Spinal cord (tissue), 10 donors: ENCODE results near the gene DCDC2B. TPM values are rescaled to one million over a fixed set of nuclear protein-coding genes. Genes with fewer than 3 reads are reported as not detected.

Experiments
- DNase-seq, 6 donors: peaks; one replicate each; pipeline versions ENCODE4 v3.0.0 to v3.0.0-alpha.2; 2013 to 2015; ENCODE audit warnings: low spot score in 6 of 6, low read depth in 4 of 6
- H3K27ac ChIP-seq: one replicate; pipeline ENCODE4 v1.5.1; 2013; ENCODE audit warnings: low read depth, low read length, control low read depth
- H3K27me3 ChIP-seq: one replicate; pipeline ENCODE4 v1.6.1; 2013; ENCODE audit warnings: low read length; ENCODE audit not compliant: control insufficient read depth, insufficient read depth
- H3K36me3 ChIP-seq: one replicate; pipeline ENCODE4 v1.6.1; 2013; ENCODE audit warnings: low read length; ENCODE audit not compliant: control insufficient read depth, insufficient read depth
- H3K4me1 ChIP-seq: one replicate; pipeline ENCODE4 v1.6.1; 2013; ENCODE audit warnings: low read length; ENCODE audit not compliant: control insufficient read depth, insufficient read depth
- H3K4me3 ChIP-seq: one replicate; pipeline ENCODE4 v1.5.1; 2013; ENCODE audit warnings: low read depth, low read length, control low read depth
- H3K9me3 ChIP-seq: one replicate; pipeline ENCODE4 v1.6.1; 2013; ENCODE audit warnings: low read length; ENCODE audit not compliant: control insufficient read depth, insufficient read depth
- WGBS: methylation state at CpG from one replicate; pipeline ENCODE4 v1.1.5; 2013; ENCODE audit warnings: missing lambda C conversion rate; ENCODE audit not compliant: insufficient coverage; 5-methylcytosine and 5-hydroxymethylcytosine counted together
- polyA plus RNA-seq, 2 donors: library from polyadenylated mRNA; unstranded; fragments of 120-200 nt; gene quantifications; one replicate each; pipeline ENCODE4 v1.2.1, GENCODE V29; 2013; ENCODE audit not compliant: insufficient read length in 2 of 2
- total RNA-seq, 2 donors: library from RNA; depleted of rRNA in 1 of 2; stranded (reverse); fragments of 120-200 nt in 1 of 2; fragments of >200 nt in 1 of 2; gene quantifications; one replicate each; pipeline versions ENCODE4 v1.2.3 to v1.2.4, GENCODE V29; 2013 to 2014
- donor health status: healthy.

Gene DCDC2B
- total and polyA plus RNA-seq, 4 donors: 0.28 to 2.6 (median 0.82) TPM; not detected in 1

- no peaks in the 10 kb centered on the region for H3K27me3 ChIP-seq
- peaks cover 27% of the 10 kb centered on the region for H3K4me1 ChIP-seq
- H3K27ac ChIP-seq: peak overlapping the region; percentile 97
- H3K4me3 ChIP-seq: peak overlapping the region; percentile 87
- peaks cover 37% of the 10 kb centered on the region for H3K36me3 ChIP-seq
- peak in 2 of 6 donors; percentile 15 to 63 for DNase-seq
- H3K9me3 ChIP-seq: no peaks in the 10 kb centered on the region
- under 1% methylated on average over 23 of the region's 36 CpGs for WGBS
Measured at GRCh38 chr1:32180186-32181060, 28.5 kb upstream of the DCDC2B start.

- peaks cover 27% of the 10 kb centered on the region for H3K4me1 ChIP-seq
- H3K36me3 ChIP-seq: peaks cover 43% of the 10 kb centered on the region
- H3K27me3 ChIP-seq: no peaks in the 10 kb centered on the region
- no peaks in the 10 kb centered on the region for H3K9me3 ChIP-seq
- 83% methylated on average over 9 of the region's 9 CpGs for WGBS
- peak overlapping the region; percentile 97 for H3K27ac ChIP-seq
- no peak for DNase-seq
- peak overlapping the region; percentile 87 for H3K4me3 ChIP-seq
Measured at GRCh38 chr1:32181065-32181464, 27.8 kb upstream of the DCDC2B start.

- WGBS: 94% methylated on average over 4 of the region's 5 CpGs
Measured at GRCh38 chr1:32181563-32181962, 27.3 kb upstream of the DCDC2B start.

GRCh38 chr1:32182060-32182459 lies 26.8 kb upstream of the DCDC2B start:
- WGBS: 95% methylated on average over 6 of the region's 6 CpGs
- H3K4me1 ChIP-seq: peaks cover 27% of the 10 kb centered on the region
- no peaks in the 10 kb centered on the region for H3K9me3 ChIP-seq
- no peaks in the 10 kb centered on the region for H3K27me3 ChIP-seq
- no peak overlapping the region for H3K27ac ChIP-seq
- DNase-seq: no peak
- no peak overlapping the region for H3K4me3 ChIP-seq
- peaks cover 53% of the 10 kb centered on the region for H3K36me3 ChIP-seq

More at GRCh38 chr1:32181563-32181962, 27.3 kb upstream of the DCDC2B start:
- no peaks in the 10 kb centered on the region for H3K9me3 ChIP-seq
- H3K36me3 ChIP-seq: peaks cover 48% of the 10 kb centered on the region
- peaks cover 27% of the 10 kb centered on the region for H3K4me1 ChIP-seq
- no peak for DNase-seq
- no peaks in the 10 kb centered on the region for H3K27me3 ChIP-seq
- H3K27ac ChIP-seq: no peak overlapping the region
- H3K4me3 ChIP-seq: no peak overlapping the region

GRCh38 chr1:32184650-32185049 lies 24.2 kb upstream of the DCDC2B start:
- Histone ChIP-seq H3K27ac (no peak overlapping the region), H3K27me3 (no peaks in the 10 kb centered on the region), H3K36me3 (peaks cover 75% of the 10 kb centered on the region), H3K4me1 (peaks cover 23% of the 10 kb centered on the region), H3K4me3 (no peak overlapping the region), H3K9me3 (no peaks in the 10 kb centered on the region)
- no peak for DNase-seq

- Histone ChIP-seq H3K4me1 (peaks cover 12% of the 10 kb centered on the region), H3K9me3 (no peaks in the 10 kb centered on the region), H3K27me3 (no peaks in the 10 kb centered on the region), H3K4me3 (no peak overlapping the region), H3K27ac (no peak overlapping the region), H3K36me3 (peaks cover 82% of the 10 kb centered on the region)
- DNase-seq: no peak
- 100% methylated on average over 2 of the region's 2 CpGs for WGBS
Measured at GRCh38 chr1:32186077-32186476, 22.8 kb upstream of the DCDC2B start.

- H3K36me3 ChIP-seq: peaks cover 82% of the 10 kb centered on the region
- no CpG with 5 or more reads among the region's 2 CpGs for WGBS
Measured at GRCh38 chr1:32186491-32186890, 22.4 kb upstream of the DCDC2B start.

GRCh38 chr1:32187850-32188249 lies 21.0 kb upstream of the DCDC2B start:
- Histone ChIP-seq H3K27ac (no peak overlapping the region), H3K4me1 (no peaks in the 10 kb centered on the region), H3K4me3 (no peak overlapping the region), H3K36me3 (peaks cover 83% of the 10 kb centered on the region), H3K9me3 (no peaks in the 10 kb centered on the region), H3K27me3 (no peaks in the 10 kb centered on the region)
- no peak for DNase-seq
- 90% methylated on average over 8 of the region's 9 CpGs for WGBS

More at GRCh38 chr1:32186491-32186890, 22.4 kb upstream of the DCDC2B start:
- Histone ChIP-seq H3K27ac (no peak overlapping the region), H3K9me3 (no peaks in the 10 kb centered on the region), H3K4me3 (no peak overlapping the region), H3K27me3 (no peaks in the 10 kb centered on the region), H3K4me1 (peaks cover 8% of the 10 kb centered on the region)
- no peak for DNase-seq

- DNase-seq: no peak
- H3K27ac ChIP-seq: no peak overlapping the region
- H3K9me3 ChIP-seq: no peaks in the 10 kb centered on the region
- H3K36me3 ChIP-seq: peaks cover 92% of the 10 kb centered on the region
- no peaks in the 10 kb centered on the region for H3K27me3 ChIP-seq
- H3K4me3 ChIP-seq: no peak overlapping the region
- 97% methylated on average over 8 of the region's 8 CpGs for WGBS
- H3K4me1 ChIP-seq: no peaks in the 10 kb centered on the region
Measured at GRCh38 chr1:32192220-32192948, 16.5 kb upstream of the DCDC2B start.
